ENCODE results near the gene COL15A1.

Gene COL15A1

DNA sequence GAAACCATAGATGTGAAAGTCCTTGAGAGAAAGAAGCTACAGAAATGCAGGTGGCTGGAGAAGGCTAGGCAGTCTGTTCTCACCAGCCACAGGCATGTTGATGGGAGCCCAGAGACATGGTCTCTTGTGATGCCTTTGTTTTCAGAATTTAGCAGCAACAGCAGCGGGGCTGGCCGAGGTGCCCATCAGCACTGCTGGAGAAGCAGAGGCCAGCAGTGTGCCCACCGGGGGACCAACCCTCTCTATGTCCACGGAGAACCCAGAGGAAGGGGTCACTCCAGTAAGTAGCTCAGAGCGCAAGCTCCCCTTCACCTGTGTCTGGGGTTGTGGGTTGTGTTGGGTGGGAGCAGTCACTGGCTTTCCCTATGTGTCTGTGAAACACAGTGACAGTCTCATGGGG is 59.6 kb downstream of the COL15A1 start:
- H3K4me3 ChIP-seq (ENCODE audit: control insufficient read depth, low read depth, low read length): no peak overlapping the region
- DNase-seq (ENCODE audit: low read depth): no peak
- TF ChIP-seq, protein P1, sequence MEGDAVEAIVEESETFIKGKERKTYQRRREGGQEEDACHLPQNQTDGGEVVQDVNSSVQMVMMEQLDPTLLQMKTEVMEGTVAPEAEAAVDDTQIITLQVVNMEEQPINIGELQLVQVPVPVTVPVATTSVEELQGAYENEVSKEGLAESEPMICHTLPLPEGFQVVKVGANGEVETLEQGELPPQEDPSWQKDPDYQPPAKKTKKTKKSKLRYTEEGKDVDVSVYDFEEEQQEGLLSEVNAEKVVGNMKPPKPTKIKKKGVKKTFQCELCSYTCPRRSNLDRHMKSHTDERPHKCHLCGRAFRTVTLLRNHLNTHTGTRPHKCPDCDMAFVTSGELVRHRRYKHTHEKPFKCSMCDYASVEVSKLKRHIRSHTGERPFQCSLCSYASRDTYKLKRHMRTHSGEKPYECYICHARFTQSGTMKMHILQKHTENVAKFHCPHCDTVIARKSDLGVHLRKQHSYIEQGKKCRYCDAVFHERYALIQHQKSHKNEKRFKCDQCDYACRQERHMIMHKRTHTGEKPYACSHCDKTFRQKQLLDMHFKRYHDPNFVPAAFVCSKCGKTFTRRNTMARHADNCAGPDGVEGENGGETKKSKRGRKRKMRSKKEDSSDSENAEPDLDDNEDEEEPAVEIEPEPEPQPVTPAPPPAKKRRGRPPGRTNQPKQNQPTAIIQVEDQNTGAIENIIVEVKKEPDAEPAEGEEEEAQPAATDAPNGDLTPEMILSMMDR (IDR thresholded peaks at IDR 0.05; ENCODE audit: control insufficient read depth, insufficient read depth, low read depth, low read length, missing control alignments): no peak

DNA sequence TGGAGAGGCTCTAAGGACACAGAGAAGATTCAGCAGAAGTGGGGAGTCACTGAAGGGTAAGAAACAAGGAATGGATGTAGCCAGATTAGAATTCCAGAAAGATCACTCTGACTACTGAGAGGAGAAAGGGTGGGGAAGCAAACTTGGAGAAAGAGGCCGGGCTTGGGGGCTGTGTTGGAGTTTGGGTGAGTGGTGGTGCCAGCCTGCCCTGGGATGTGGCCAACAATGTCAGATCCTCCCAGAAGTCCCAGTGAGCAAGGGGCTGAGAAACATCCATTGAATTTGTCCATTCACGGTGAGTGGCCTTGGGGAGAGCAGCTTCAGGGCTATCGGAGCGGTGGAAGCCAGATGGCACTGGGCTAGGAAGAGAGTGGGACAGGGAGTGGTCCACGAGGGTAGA is 60.4 kb downstream of the COL15A1 start:
- no peak overlapping the region for H3K4me3 ChIP-seq (ENCODE audit: control insufficient read depth, low read depth, low read length)
- TF ChIP-seq, protein P1 (IDR thresholded peaks at IDR 0.05; ENCODE audit: control insufficient read depth, insufficient read depth, low read depth, low read length, missing control alignments): no peak
- no peak for DNase-seq (ENCODE audit: low read depth)

DNA sequence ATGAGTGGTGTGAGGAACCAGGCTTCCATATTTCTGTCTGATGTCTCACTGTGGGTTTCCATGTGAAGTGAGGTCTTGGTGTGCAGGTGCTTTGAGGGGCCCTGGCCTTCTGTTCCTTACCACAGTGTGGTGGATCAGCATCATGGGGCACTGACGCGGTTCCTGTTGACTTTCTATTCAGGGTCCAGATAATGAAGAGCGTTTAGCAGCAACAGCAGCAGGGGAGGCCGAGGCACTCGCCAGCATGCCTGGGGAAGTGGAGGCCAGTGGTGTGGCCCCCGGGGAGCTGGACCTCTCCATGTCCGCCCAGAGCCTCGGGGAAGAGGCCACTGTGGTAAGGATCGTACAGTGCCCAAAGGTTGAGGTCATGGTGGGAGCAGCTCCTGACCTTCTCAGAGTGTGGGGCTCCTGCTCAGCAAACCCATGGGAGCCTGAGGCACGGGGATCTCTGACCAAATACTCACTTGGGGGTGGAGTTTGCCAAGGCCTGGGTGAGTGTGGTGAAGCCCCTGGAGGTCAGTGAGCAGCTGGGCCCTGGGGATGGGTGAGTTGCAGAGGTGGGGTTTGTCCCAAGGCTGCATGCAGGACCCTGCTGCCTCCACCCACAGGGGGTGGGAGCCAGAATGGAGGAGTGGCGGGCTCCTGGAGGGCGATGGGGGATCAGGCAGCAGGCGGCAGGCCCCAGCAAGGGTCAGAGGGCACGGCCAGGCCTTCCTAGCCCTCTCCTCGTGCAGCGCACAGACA is 61.2 kb downstream of the COL15A1 start:
- DNase-seq (ENCODE audit: low read depth): no peak
- TF ChIP-seq, protein P1 (IDR thresholded peaks at IDR 0.05; ENCODE audit: control insufficient read depth, insufficient read depth, low read depth, low read length, missing control alignments): no peak
- H3K4me3 ChIP-seq (ENCODE audit: control insufficient read depth, low read depth, low read length): no peak overlapping the region

DNA sequence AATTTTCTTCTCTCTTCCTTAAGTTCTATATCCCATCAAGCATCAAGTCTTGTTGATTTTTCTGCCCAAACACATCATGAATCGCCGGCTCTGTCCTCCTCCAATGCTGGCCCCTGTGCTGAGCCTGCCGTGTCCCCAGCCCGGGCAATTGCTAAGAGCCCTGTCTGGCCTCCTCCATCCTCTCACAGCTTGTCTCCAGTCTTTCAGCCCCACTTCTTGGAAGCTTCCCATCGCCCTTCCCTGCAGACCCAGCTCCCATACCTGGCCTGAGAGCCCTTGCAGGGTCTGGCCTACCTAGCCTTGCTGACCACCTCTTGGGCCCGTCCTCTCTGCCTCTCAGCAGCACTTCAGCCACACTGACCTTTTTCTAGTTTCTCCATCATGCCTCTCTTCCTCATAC is 61.9 kb downstream of the COL15A1 start:
- H3K4me3 ChIP-seq (ENCODE audit: control insufficient read depth, low read depth, low read length): no peak overlapping the region
- TF ChIP-seq, protein P1 (IDR thresholded peaks at IDR 0.05; ENCODE audit: control insufficient read depth, insufficient read depth, low read depth, low read length, missing control alignments): no peak
- no peak for DNase-seq (ENCODE audit: low read depth)

DNA sequence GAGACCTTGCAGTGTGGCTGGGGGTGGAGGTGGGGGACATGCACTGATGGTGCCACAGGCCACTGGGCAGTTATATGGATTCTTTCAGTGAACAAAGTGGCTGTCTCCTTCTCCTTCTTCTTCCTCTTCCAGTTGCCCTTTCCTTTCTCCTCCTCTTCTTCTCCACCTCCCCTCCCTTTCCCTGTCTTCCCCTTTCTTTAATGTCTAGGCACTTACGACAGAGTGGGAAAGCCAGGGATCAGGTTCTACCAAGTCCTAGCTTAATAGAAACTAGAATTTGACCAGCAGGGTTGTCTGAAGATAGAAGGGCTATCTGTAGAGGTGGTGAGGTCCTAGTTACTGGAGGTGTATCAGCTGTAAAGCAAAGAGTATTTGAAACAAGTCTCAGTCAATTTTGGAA is 62.8 kb downstream of the COL15A1 start:
- TF ChIP-seq, protein P1 (IDR thresholded peaks at IDR 0.05; ENCODE audit: control insufficient read depth, insufficient read depth, low read depth, low read length, missing control alignments): no peak
- no peak for DNase-seq (ENCODE audit: low read depth)
- no peak overlapping the region for H3K4me3 ChIP-seq (ENCODE audit: control insufficient read depth, low read depth, low read length)

DNA sequence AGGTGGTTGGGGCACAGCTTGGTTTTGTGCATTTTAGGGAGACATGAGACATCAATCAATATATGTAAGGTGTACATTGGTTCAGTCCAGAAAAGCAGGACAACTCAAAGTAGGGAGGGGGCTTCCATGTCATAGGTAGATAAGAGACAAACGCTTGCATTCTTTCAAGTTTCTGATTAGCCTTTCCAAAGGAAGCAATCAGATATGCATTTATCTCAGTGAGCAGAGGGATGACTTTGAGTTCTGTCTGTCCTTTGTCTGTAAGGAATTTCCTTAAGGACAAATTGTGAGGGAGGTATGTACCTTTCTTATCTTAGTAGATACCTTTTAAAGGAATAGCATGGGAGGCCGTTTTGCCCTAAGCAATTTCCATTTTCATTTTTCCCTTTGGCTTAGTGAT is 63.3 kb downstream of the COL15A1 start:
- H3K4me3 ChIP-seq (ENCODE audit: control insufficient read depth, low read depth, low read length): no peak overlapping the region
- DNase-seq (ENCODE audit: low read depth): no peak
- TF ChIP-seq, protein P1 (IDR thresholded peaks at IDR 0.05; ENCODE audit: control insufficient read depth, insufficient read depth, low read depth, low read length, missing control alignments): no peak

Measured in AG09309 (cell line).